Stomach smooth muscle (tissue), 2 donors: ENCODE results near the gene SMYD3.

Source experiments
- H3K27ac ChIP-seq: one replicate; pipeline ENCODE4 v1.7.0; 2013; ENCODE audit warnings: mild to moderate bottlenecking, low read length, inconsistent platforms
- H3K27me3 ChIP-seq, 2 donors: one replicate each; pipeline ENCODE4 v1.7.0; 2013; ENCODE audit warnings: low read length in 2 of 2; ENCODE audit not compliant: insufficient read depth in 2 of 2, control insufficient read depth in 1 of 2
- H3K36me3 ChIP-seq, 2 donors: one replicate each; pipeline ENCODE4 v1.7.0; 2013; ENCODE audit warnings: low read length in 2 of 2; ENCODE audit not compliant: control insufficient read depth in 2 of 2, insufficient read depth in 2 of 2
- H3K4me1 ChIP-seq: one replicate; pipeline ENCODE4 v1.7.0; 2013; ENCODE audit warnings: low read length; ENCODE audit not compliant: control insufficient read depth, insufficient read depth
- H3K4me3 ChIP-seq, 2 donors: one replicate each; pipeline ENCODE4 v1.7.0; 2013; ENCODE audit warnings: low read length in 2 of 2
- H3K9ac ChIP-seq, 2 donors: one replicate each; pipeline ENCODE4 v1.7.0; 2013; ENCODE audit warnings: low read length in 2 of 2, mild to moderate bottlenecking in 1 of 2
- H3K9me3 ChIP-seq, 2 donors: one replicate each; pipeline ENCODE4 v1.7.0; 2013; ENCODE audit warnings: low read length in 2 of 2; ENCODE audit not compliant: control insufficient read depth in 2 of 2
- donor health status: healthy.
- donor health status: Pancreatic carcinoma.

SMYD3 gene

GRCh38 chr1:246198115-246198816 lies 308.8 kb downstream of the SMYD3 start:
- Histone ChIP-seq H3K9me3 (no peaks in the 10 kb centered on the region), H3K27ac (no peak overlapping the region), H3K36me3 (no peaks in the 10 kb centered on the region), H3K27me3 (no peaks in the 10 kb centered on the region), H3K9ac (no peak overlapping the region), H3K4me1 (no peaks in the 10 kb centered on the region), H3K4me3 (no peak overlapping the region)

GRCh38 chr1:246197076-246197475 lies 310.0 kb downstream of the SMYD3 start:
- no peaks in the 10 kb centered on the region for H3K4me1 ChIP-seq
- no peak overlapping the region for H3K9ac ChIP-seq
- no peaks in the 10 kb centered on the region for H3K9me3 ChIP-seq
- no peak overlapping the region for H3K4me3 ChIP-seq
- H3K27ac ChIP-seq, result no peak overlapping the region
- H3K36me3 ChIP-seq, result no peaks in the 10 kb centered on the region
- no peaks in the 10 kb centered on the region for H3K27me3 ChIP-seq

GRCh38 chr1:246195296-246195695 lies 311.8 kb downstream of the SMYD3 start:
- no peaks in the 10 kb centered on the region for H3K4me1 ChIP-seq
- H3K9me3 ChIP-seq, result no peaks in the 10 kb centered on the region
- H3K27me3 ChIP-seq, result no peaks in the 10 kb centered on the region
- H3K36me3 ChIP-seq, result peaks cover 0 to 2% of the 10 kb centered on the region in 2 donors
- H3K4me3 ChIP-seq, result no peak overlapping the region
- no peak overlapping the region for H3K27ac ChIP-seq
- H3K9ac ChIP-seq, result no peak overlapping the region

- H3K4me1 ChIP-seq, result no peaks in the 10 kb centered on the region
- no peak overlapping the region for H3K4me3 ChIP-seq
- no peaks in the 10 kb centered on the region for H3K27me3 ChIP-seq
- H3K36me3 ChIP-seq, result peaks cover 0 to 2% of the 10 kb centered on the region in 2 donors
- H3K9me3 ChIP-seq, result no peaks in the 10 kb centered on the region
- H3K27ac ChIP-seq, result no peak overlapping the region
- no peak overlapping the region for H3K9ac ChIP-seq
These were observed 313.5 kb downstream of the SMYD3 start for GRCh38 chr1:246193537-246193936.

- H3K4me3 ChIP-seq, result no peak overlapping the region
- no peaks in the 10 kb centered on the region for H3K9me3 ChIP-seq
- no peak overlapping the region for H3K9ac ChIP-seq
- no peaks in the 10 kb centered on the region for H3K27me3 ChIP-seq
- no peak overlapping the region for H3K27ac ChIP-seq
- H3K4me1 ChIP-seq, result no peaks in the 10 kb centered on the region
- H3K36me3 ChIP-seq, result peaks cover 0 to 2% of the 10 kb centered on the region in 2 donors
These were observed 318.0 kb downstream of the SMYD3 start for GRCh38 chr1:246189126-246189525.

GRCh38 chr1:246187834-246188372 lies 319.2 kb downstream of the SMYD3 start:
- Histone ChIP-seq H3K9ac (no peak overlapping the region), H3K36me3 (peaks cover 0 to 2% of the 10 kb centered on the region in 2 donors), H3K4me3 (no peak overlapping the region), H3K4me1 (no peaks in the 10 kb centered on the region), H3K27me3 (no peaks in the 10 kb centered on the region), H3K27ac (no peak overlapping the region), H3K9me3 (no peaks in the 10 kb centered on the region)

- Histone ChIP-seq H3K27me3 (no peaks in the 10 kb centered on the region), H3K9ac (no peak overlapping the region), H3K9me3 (no peaks in the 10 kb centered on the region), H3K36me3 (no peaks in the 10 kb centered on the region), H3K4me3 (no peak overlapping the region), H3K4me1 (no peaks in the 10 kb centered on the region), H3K27ac (no peak overlapping the region)
These were observed 322.6 kb downstream of the SMYD3 start for GRCh38 chr1:246184503-246184902.

- no peak overlapping the region for H3K9ac ChIP-seq
- no peak overlapping the region for H3K4me3 ChIP-seq
- H3K27me3 ChIP-seq, result no peaks in the 10 kb centered on the region
- H3K27ac ChIP-seq, result no peak overlapping the region
- H3K9me3 ChIP-seq, result no peaks in the 10 kb centered on the region
- H3K36me3 ChIP-seq, result no peaks in the 10 kb centered on the region
- H3K4me1 ChIP-seq, result no peaks in the 10 kb centered on the region
These were observed 324.8 kb downstream of the SMYD3 start for GRCh38 chr1:246182149-246182851.

GRCh38 chr1:246181241-246181640 lies 325.8 kb downstream of the SMYD3 start:
- no peak overlapping the region for H3K27ac ChIP-seq
- peaks cover 3% of the 10 kb centered on the region for H3K4me1 ChIP-seq
- H3K36me3 ChIP-seq, result no peaks in the 10 kb centered on the region
- H3K9ac ChIP-seq, result no peak overlapping the region
- H3K9me3 ChIP-seq, result no peaks in the 10 kb centered on the region
- H3K27me3 ChIP-seq, result no peaks in the 10 kb centered on the region
- H3K4me3 ChIP-seq, result no peak overlapping the region

GRCh38 chr1:246179401-246179800 lies 327.7 kb downstream of the SMYD3 start:
- Histone ChIP-seq H3K4me1 (peaks cover 3% of the 10 kb centered on the region), H3K27ac (no peak overlapping the region), H3K9ac (no peak overlapping the region), H3K9me3 (no peaks in the 10 kb centered on the region), H3K36me3 (no peaks in the 10 kb centered on the region), H3K27me3 (no peaks in the 10 kb centered on the region), H3K4me3 (no peak overlapping the region)
